Caco-2 (cell line): ENCODE results near the gene ZNF350. TPM values are rescaled to one million over a fixed set of nuclear protein-coding genes. Genes with fewer than 3 reads are reported as not detected.

Source experiments
- BruUV-seq: library from RNA; stranded (reverse); fragments of 400-500 nt; replicated peaks from 2 replicates; lab custom pipeline; 2021; lab: Mats Ljungman, UMichigan
- CTCF ChIA-PET: fragments of 300-600 bp; sonication (Branson Sonifier 250); formaldehyde crosslinking; loops from one replicate; lab custom pipeline; 2022; ENCODE audit warnings: antibody characterized with exemption; lab: Charles Lee
- POLR2A ChIA-PET: fragments of 300-600 bp; sonication (Branson Sonifier 250); formaldehyde crosslinking; loops from one replicate; lab custom pipeline; 2022; ENCODE audit warnings: antibody characterized with exemption; lab: Charles Lee
- DNase-seq, 2 experiments: peaks; one replicate each; pipeline versions ENCODE4 v3.0.0 to v3.0.0-alpha.2; 2020 to 2022
- H3K27me3 ChIP-seq: replicated peaks from 2 replicates; pipeline ENCODE4 v1.6.0; 2011; ENCODE audit warnings: low read length; ENCODE audit not compliant: control insufficient read depth, insufficient read depth
- H3K36me3 ChIP-seq: 2 replicates; pipeline ENCODE4 v1.5.1; 2011; ENCODE audit warnings: low read length; ENCODE audit not compliant: control insufficient read depth, insufficient read depth
- H3K4me1 ChIP-seq: fragments of 250-450 bp; sonication (Bioruptor Pico); 2 replicates; pipeline ENCODE4 v1.5.1; 2020; ENCODE audit warnings: mild to moderate bottlenecking
- H3K4me3 ChIP-seq: 2 replicates; pipeline ENCODE4 v1.5.1; 2011; ENCODE audit warnings: low read depth, mild to moderate bottlenecking, control low read depth, low read length
- H3K9me3 ChIP-seq: fragments of 250-450 bp; sonication (Bioruptor Pico); 2 replicates; pipeline ENCODE4 v1.5.1; 2020; ENCODE audit warnings: mild to moderate bottlenecking, moderate library complexity
- H3K27ac Mint-ChIP-seq: one replicate; pipeline ENCODE4 v1.8.0; 2022; ENCODE audit warnings: mixed read lengths; ENCODE audit not compliant: unreplicated experiment
- H3K27me3 Mint-ChIP-seq: one replicate; pipeline ENCODE4 v1.8.0; 2022; ENCODE audit warnings: mixed read lengths; ENCODE audit not compliant: insufficient read depth, unreplicated experiment
- H3K36me3 Mint-ChIP-seq: one replicate; pipeline ENCODE4 v1.8.0; 2022; ENCODE audit warnings: mild to moderate bottlenecking, mixed read lengths; ENCODE audit not compliant: insufficient read depth, unreplicated experiment
- H3K4me1 Mint-ChIP-seq: one replicate; pipeline ENCODE4 v1.8.0; 2022; ENCODE audit warnings: low read depth, mixed read lengths; ENCODE audit not compliant: unreplicated experiment
- H3K4me3 Mint-ChIP-seq: one replicate; pipeline ENCODE4 v1.8.0; 2022; ENCODE audit warnings: mild to moderate bottlenecking, moderate library complexity, mixed read lengths; ENCODE audit not compliant: unreplicated experiment
- H3K9me3 Mint-ChIP-seq: one replicate; pipeline ENCODE4 v1.8.0; 2022; ENCODE audit warnings: mixed read lengths; ENCODE audit not compliant: unreplicated experiment
- CTCF ChIP-seq, 2 experiments: fragments of 200-600 bp in 1 of 2; IDR thresholded peaks; 1 replicate in 1 of 2; 2 replicates in 1 of 2; pipeline versions ENCODE4 v1.5.1 to v1.8.0; 2011 to 2022; ENCODE audit warnings: antibody characterized with exemption in 1 of 2, control low read depth in 1 of 2, inconsistent platforms in 1 of 2, low read depth in 1 of 2, low read length in 1 of 2, mild to moderate bottlenecking in 1 of 2, moderate library complexity in 1 of 2; ENCODE audit not compliant: insufficient read depth in 1 of 2, severe bottlenecking in 1 of 2, unreplicated experiment in 1 of 2
- intact Hi-C: fragments of 100-400 bp; cut with micrococcal nuclease; formaldehyde crosslinking; loops from one replicate; pipeline ENCODE4 v1.10.0; 2022; ENCODE audit not compliant: unreplicated experiment
- total RNA-seq: library from RNA; stranded (reverse); gene quantifications from 2 replicates; pipeline ENCODE4 v1.2.3, GENCODE V29; 2022

ZNF350 gene
- total RNA-seq, 1 experiment from 2014 or later: 2.5 TPM

GRCh38 chr19:52007806-52008557 lies 21.3 kb upstream of the ZNF350 start, which contains the start of gene ZNF615:
Gene ZNF615 (minus strand): TSS chr19:52008211. CDS start chr19:52003711, 4,500 bp downstream.
- Mint-ChIP-seq H3K4me3 (peak within 1 kb of the TSS; percentile 96), H3K4me1 (peaks cover 10% of the 10 kb centered on the region), H3K36me3 (peaks cover 23% of the 10 kb centered on the region), H3K9me3 (peaks cover 53% of the 10 kb centered on the region), H3K27me3 (no peaks in the 10 kb centered on the region), H3K27ac (peak within 1 kb of the TSS; percentile 98)
- CTCF ChIA-PET: interaction anchor here (0.7 kb wide), 1 partner anchor 48 kb away, joined by 3 read pairs; no protein-coding TSS in a partner anchor
- H3K27me3 ChIP-seq: no peaks in the 10 kb centered on the region
- BruUV-seq: TSS peak; percentile 51
- H3K4me1 ChIP-seq: no peaks in the 10 kb centered on the region
- intact Hi-C loops: loop anchor here (1.0 kb wide), 2 partner anchors 20 to 41 kb away; partner anchors contain the start of gene ZNF614
- H3K9me3 ChIP-seq: peaks cover 35% of the 10 kb centered on the region
- POLR2A ChIA-PET: interaction anchor here (0.6 to 1.7 kb wide), 3 partner anchors 21 to 201 kb away, joined by 3 to 5 read pairs (median 5); partner anchors contain the start of genes ZNF432 and ZNF614
- peak within 1 kb of the TSS; percentile 89 for H3K4me3 ChIP-seq
- no peaks in the 10 kb centered on the region; the same call in 1 of the 2 replicates for H3K36me3 ChIP-seq
- DNase-seq: peak; percentile 86 to 90
- no peak for TF ChIP-seq CTCF (IDR thresholded peaks at IDR 0.05; ENCODE audit: insufficient read depth in 1 of 2, low read depth in 1 of 2, low read length in 1 of 2, severe bottlenecking in 1 of 2, unreplicated experiment in 1 of 2)

- peaks cover 17% of the 10 kb centered on the region for H3K36me3 Mint-ChIP-seq
- H3K27me3 Mint-ChIP-seq: no peaks in the 10 kb centered on the region
These were observed 20.8 kb upstream of the ZNF350 start for GRCh38 chr19:52007451-52007805.

More at GRCh38 chr19:52007451-52007805, 20.8 kb upstream of the ZNF350 start:
- Histone ChIP-seq H3K4me1 (no peaks in the 10 kb centered on the region), H3K4me3 (peak overlapping the region; percentile 89), H3K27me3 (no peaks in the 10 kb centered on the region), H3K36me3 (no peaks in the 10 kb centered on the region), H3K9me3 (peaks cover 35% of the 10 kb centered on the region)
- ChIA-PET POLR2A (interaction anchor here (0.7 to 1.7 kb wide), 2 partner anchors 21 to 41 kb away, joined by 5 read pairs; partner anchors contain the start of genes ZNF432 and ZNF614), CTCF (no interaction called here)
- Mint-ChIP-seq H3K9me3 (peaks cover 48% of the 10 kb centered on the region), H3K4me1 (peaks cover 10% of the 10 kb centered on the region), H3K4me3 (peak overlapping the region; percentile 96), H3K27ac (peak overlapping the region; percentile 98)
- no peak for TF ChIP-seq CTCF (IDR thresholded peaks at IDR 0.05; ENCODE audit: insufficient read depth in 1 of 2, low read depth in 1 of 2, low read length in 1 of 2, severe bottlenecking in 1 of 2, unreplicated experiment in 1 of 2)
- DNase-seq: no peak
- BruUV-seq: no TSS peak
- intact Hi-C loops: no loop called here
